HG03135 (cell line): ENCODE results near the gene CRY2.
A peak's percentile ranks its signal among the peaks of the same experiment; 100 is the strongest.

ENCODE experiments used
- ATAC-seq: cut with Tn5 transposase; IDR thresholded peaks from one replicate; pipeline ENCODE4 v1.9.1; 2021; ENCODE audit warnings: mild to moderate bottlenecking, moderate library complexity; ENCODE audit not compliant: unreplicated experiment

The CRY2 gene

GRCh38 chr11:45877221-45877620, 29.9 kb downstream of the CRY2 start:
- no peak for ATAC-seq

- ATAC-seq: no peak
These were observed 30.6 kb downstream of the CRY2 start for GRCh38 chr11:45877845-45878244.

GRCh38 chr11:45879803-45880686, 32.8 kb downstream of the CRY2 start:
- no peak for ATAC-seq

- no peak for ATAC-seq
These were observed 33.7 kb downstream of the CRY2 start for GRCh38 chr11:45880772-45881570.

GRCh38 chr11:45881708-45882368, 34.6 kb downstream of the CRY2 start:
- no peak for ATAC-seq

- ATAC-seq: no peak
These were observed 37.4 kb downstream of the CRY2 start for GRCh38 chr11:45884596-45885185.

GRCh38 chr11:45885274-45885920, 38.1 kb downstream of the CRY2 start, which contains the start of gene MAPK8IP1:
TSS of gene MAPK8IP1 (plus strand) at chr11:45885651. CDS start at chr11:45885821, 170 bp downstream.
- ATAC-seq: peak; percentile 69

- ATAC-seq: no peak
These were observed 38.8 kb downstream of the CRY2 start for GRCh38 chr11:45885921-45886721.

GRCh38 chr11:45886816-45887520, 39.7 kb downstream of the CRY2 start:
- ATAC-seq: no peak

GRCh38 chr11:45887587-45887986, 40.3 kb downstream of the CRY2 start:
- no peak for ATAC-seq

- no peak for ATAC-seq
These were observed 42.3 kb downstream of the CRY2 start for GRCh38 chr11:45889555-45889954.

GRCh38 chr11:45889966-45890365, 42.7 kb downstream of the CRY2 start:
- ATAC-seq: no peak

- ATAC-seq: no peak
These were observed 43.7 kb downstream of the CRY2 start for GRCh38 chr11:45890886-45891550.

- ATAC-seq: no peak
These were observed 45.6 kb downstream of the CRY2 start for GRCh38 chr11:45892856-45893255.

GRCh38 chr11:45894555-45895247, 47.4 kb downstream of the CRY2 start:
- ATAC-seq: no peak

GRCh38 chr11:45895553-45896259, 48.4 kb downstream of the CRY2 start:
- ATAC-seq: no peak

GRCh38 chr11:45896422-45896984, 49.2 kb downstream of the CRY2 start:
- no peak for ATAC-seq
